Left lung (tissue), 10 donors: Measurements from ENCODE around the gene UBE2K. TPM values are rescaled to one million over a fixed set of nuclear protein-coding genes. Genes with fewer than 3 reads are reported as not detected.
"Not testable (repeated sequence)": the region's sequence is repeated elsewhere in the genome, so short reads cannot be mapped to it uniquely, and the experiment has no call there.

Experiments
- ATAC-seq: fragments of 200-7000 bp; cut with Tn5 transposase; one replicate; pipeline ENCODE4 v1.9.1; 2020; ENCODE audit warnings: moderate library complexity
- DNase-seq, 4 donors: peaks; one replicate each; pipeline ENCODE4 v3.0.0-alpha.2; 2013 to 2020
- H3K27ac ChIP-seq, 2 donors: fragments of 200-600 bp; sonication (generic) in 1 of 2; one replicate each; pipeline versions ENCODE4 v1.5.0 to v1.8.0; 2020 to 2021
- H3K27me3 ChIP-seq, 2 donors: fragments of 200-600 bp; sonication (generic) in 1 of 2; one replicate each; pipeline versions ENCODE4 v1.5.0 to v1.8.0; 2020 to 2021
- H3K36me3 ChIP-seq, 2 donors: fragments of 200-600 bp; sonication (generic) in 1 of 2; one replicate each; pipeline versions ENCODE4 v1.5.0 to v1.8.0; 2020 to 2021
- H3K4me1 ChIP-seq, 2 donors: fragments of 200-600 bp; one replicate each; pipeline ENCODE4 v1.8.0; 2021
- H3K4me3 ChIP-seq, 2 donors: fragments of 200-600 bp; sonication (generic) in 1 of 2; one replicate each; pipeline versions ENCODE4 v1.5.0 to v1.8.0; 2020 to 2021; ENCODE audit warnings: mild to moderate bottlenecking in 1 of 2
- H3K9me3 ChIP-seq, 2 donors: fragments of 200-600 bp; sonication (generic) in 1 of 2; one replicate each; pipeline versions ENCODE4 v1.5.0 to v1.8.0; 2020 to 2021
- CTCF ChIP-seq, 2 donors: fragments of 200-600 bp; sonication (generic) in 1 of 2; IDR thresholded peaks; one replicate each; pipeline versions ENCODE4 v1.5.0 to v1.8.0; 2021; ENCODE audit warnings: antibody characterized with exemption in 2 of 2
- intact Hi-C, 2 donors: fragments of 100-400 bp; cut with DNase I; formaldehyde crosslinking; loops; one replicate each; pipeline versions ENCODE4 v1.11.2 to v1.14.2; 2022
- polyA plus RNA-seq, 6 donors: library from polyadenylated mRNA; unstranded; fragments of 120-200 nt; gene quantifications; one replicate each; pipeline ENCODE4 v1.2.1, GENCODE V29; 2013; ENCODE audit not compliant: insufficient read length in 6 of 6
- total RNA-seq, 2 donors: library from RNA; stranded (reverse); fragmentation: NEBNext Ultra II Directional; extraction: Animal tissue kit (Norgen Biotek cat#: 25700); gene quantifications; one replicate each; pipeline ENCODE4 v1.2.1, GENCODE V29; 2021
- donor health status: DM: no; HTN: yes; CAD: no.
- donor health status: DM: no; HTN: no; CAD: no.

Gene UBE2K
- total and polyA plus RNA-seq, 8 donors: 54.5 to 87.4 (median 75.9) TPM

- ATAC-seq (no peak), DNase-seq (no peak)
- Histone ChIP-seq H3K4me3 (no peak overlapping the region), H3K27me3 (no peaks in the 10 kb centered on the region), H3K27ac (no peak overlapping the region), H3K36me3 (no peaks in the 10 kb centered on the region), H3K9me3 (no peaks in the 10 kb centered on the region), H3K4me1 (no peaks in the 10 kb centered on the region)
- intact Hi-C loops: no loop called here
- TF ChIP-seq CTCF (IDR thresholded peaks at IDR 0.05): no peak
These were observed 48.2 kb upstream of the UBE2K start for GRCh38 chr4:39649639-39650265.

- intact Hi-C loops, ATAC-seq, H3K4me1 ChIP-seq, H3K27ac ChIP-seq, DNase-seq, H3K36me3 ChIP-seq, H3K4me3 ChIP-seq, H3K9me3 ChIP-seq, H3K27me3 ChIP-seq: not testable (repeated sequence)
These were observed 46.4 kb upstream of the UBE2K start for GRCh38 chr4:39651586-39651985.

GRCh38 chr4:39655211-39655610 lies 42.7 kb upstream of the UBE2K start:
- no peaks in the 10 kb centered on the region for H3K36me3 ChIP-seq
- intact Hi-C loops: no loop called here
- no peaks in the 10 kb centered on the region for H3K9me3 ChIP-seq
- ATAC-seq: no peak
- H3K27me3 ChIP-seq: no peaks in the 10 kb centered on the region
- no peaks in the 10 kb centered on the region for H3K4me1 ChIP-seq
- TF ChIP-seq CTCF (IDR thresholded peaks at IDR 0.05): no peak
- peak overlapping the region; percentile 19 to 26 for H3K27ac ChIP-seq
- DNase-seq: peak in 1 of 4 donors; percentile 52
- no peak overlapping the region for H3K4me3 ChIP-seq

- H3K27ac ChIP-seq: peak overlapping the region in 1 of 2 donors; percentile 26
- ATAC-seq: peak; percentile 49
These were observed 42.1 kb upstream of the UBE2K start for GRCh38 chr4:39655876-39656275.

GRCh38 chr4:39656638-39657037 lies 41.3 kb upstream of the UBE2K start:
- ATAC-seq, H3K27ac ChIP-seq, H3K4me1 ChIP-seq, H3K27me3 ChIP-seq, DNase-seq, H3K36me3 ChIP-seq, H3K4me3 ChIP-seq, H3K9me3 ChIP-seq, intact Hi-C loops: not testable (repeated sequence)

More at GRCh38 chr4:39655876-39656275, 42.1 kb upstream of the UBE2K start:
- no peaks in the 10 kb centered on the region for H3K27me3 ChIP-seq
- no peak for TF ChIP-seq CTCF (IDR thresholded peaks at IDR 0.05)
- no peaks in the 10 kb centered on the region for H3K9me3 ChIP-seq
- intact Hi-C loops: no loop called here
- no peak overlapping the region for H3K4me3 ChIP-seq
- peak in 1 of 4 donors; percentile 74 for DNase-seq
- H3K36me3 ChIP-seq: no peaks in the 10 kb centered on the region
- no peaks in the 10 kb centered on the region for H3K4me1 ChIP-seq

GRCh38 chr4:39657465-39657864 lies 40.5 kb upstream of the UBE2K start:
- H3K27me3 ChIP-seq: no peaks in the 10 kb centered on the region
- no peak overlapping the region for H3K27ac ChIP-seq
- no peak overlapping the region for H3K4me3 ChIP-seq
- H3K36me3 ChIP-seq: no peaks in the 10 kb centered on the region
- no peaks in the 10 kb centered on the region for H3K9me3 ChIP-seq
- intact Hi-C loops: no loop called here
- DNase-seq (no peak), ATAC-seq (no peak)
- no peak for TF ChIP-seq CTCF (IDR thresholded peaks at IDR 0.05)
- H3K4me1 ChIP-seq: no peaks in the 10 kb centered on the region
